Measurements from ENCODE around the gene RHOC. TPM values are rescaled to one million over a fixed set of nuclear protein-coding genes. Genes with fewer than 3 reads are reported as not detected.

Gene RHOC
- total RNA-seq, 1 experiment from 2014 or later: 154 TPM

DNA sequence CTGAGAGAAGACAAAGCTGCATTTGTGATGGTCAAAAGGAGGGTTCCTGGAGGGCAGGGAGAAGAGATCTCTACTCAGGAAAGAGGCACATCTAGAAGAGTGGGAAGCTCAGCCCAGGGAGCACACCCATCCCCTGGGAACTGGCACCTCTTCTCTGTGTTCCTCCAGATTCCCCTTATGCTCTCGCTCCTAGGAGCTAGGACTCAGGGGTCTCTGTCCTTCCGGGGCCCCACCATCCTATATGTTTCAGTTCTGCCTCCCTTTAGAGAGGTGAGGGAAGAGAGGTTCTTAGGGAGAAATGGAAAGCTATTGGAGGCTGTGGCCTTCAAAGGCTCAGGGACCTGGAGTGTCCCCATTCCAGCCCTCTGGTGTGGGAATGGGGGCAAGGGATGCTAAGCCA lies 12.8 kb upstream of the RHOC start:
- Histone ChIP-seq H3K27ac (ENCODE audit: low read depth, low read length) (no peak overlapping the region), H3K4me3 (replicated peaks in 1 of 2; ENCODE audit: low read depth in 1 of 2, low read length in 2 of 2) (no peak overlapping the region), H3K9ac (ENCODE audit: low read length) (no peak overlapping the region), H3K9me2 (ENCODE audit: insufficient read depth) (no peaks in the 10 kb centered on the region), H3K4me1 (ENCODE audit: control insufficient read depth in 1 of 2, insufficient read depth in 2 of 2, low read length in 2 of 2) (peaks cover 4 to 24% of the 10 kb centered on the region in 2 experiments; a peak in 3 of 4 replicates), H3K4me2 (ENCODE audit: low read length) (no peak overlapping the region), H2AFZ (ENCODE audit: low read depth, low read length, poor library complexity, severe bottlenecking) (no peak overlapping the region), H3K36me3 (ENCODE audit: control insufficient read depth in 1 of 2, insufficient read depth in 2 of 2, low read length in 2 of 2) (no peaks in the 10 kb centered on the region), H3K9me3 (ENCODE audit: control insufficient read depth in 1 of 2, insufficient read depth in 1 of 2, low read depth in 1 of 2, low read length in 2 of 2) (no peaks in the 10 kb centered on the region), H4K20me1 (ENCODE audit: insufficient read depth) (no peaks in the 10 kb centered on the region), H3K27me3 (ENCODE audit: insufficient read depth, low read length) (no peaks in the 10 kb centered on the region), H3K79me2 (ENCODE audit: insufficient read depth, low read length) (no peaks in the 10 kb centered on the region)
- DNase-seq (ENCODE audit: low read depth, low spot score): no peak
- intact Hi-C loops (cut with micrococcal nuclease): loop anchor here (5.0 kb wide), 2 partner anchors 163 to 238 kb away; partner anchors contain the start of gene SLC16A1
- TF ChIP-seq JUND (IDR thresholded peaks at IDR 0.05): no peak
- TF ChIP-seq FOSL1 (IDR thresholded peaks at IDR 0.05; ENCODE audit: low read depth): no peak
- no peak for TF ChIP-seq RAD21 (IDR thresholded peaks at IDR 0.05; ENCODE audit: low read depth)
- no peak for TF ChIP-seq MAX (IDR thresholded peaks at IDR 0.05)
- no peak for TF ChIP-seq ZFX (IDR thresholded peaks at IDR 0.05)
- TF ChIP-seq, protein P1, sequence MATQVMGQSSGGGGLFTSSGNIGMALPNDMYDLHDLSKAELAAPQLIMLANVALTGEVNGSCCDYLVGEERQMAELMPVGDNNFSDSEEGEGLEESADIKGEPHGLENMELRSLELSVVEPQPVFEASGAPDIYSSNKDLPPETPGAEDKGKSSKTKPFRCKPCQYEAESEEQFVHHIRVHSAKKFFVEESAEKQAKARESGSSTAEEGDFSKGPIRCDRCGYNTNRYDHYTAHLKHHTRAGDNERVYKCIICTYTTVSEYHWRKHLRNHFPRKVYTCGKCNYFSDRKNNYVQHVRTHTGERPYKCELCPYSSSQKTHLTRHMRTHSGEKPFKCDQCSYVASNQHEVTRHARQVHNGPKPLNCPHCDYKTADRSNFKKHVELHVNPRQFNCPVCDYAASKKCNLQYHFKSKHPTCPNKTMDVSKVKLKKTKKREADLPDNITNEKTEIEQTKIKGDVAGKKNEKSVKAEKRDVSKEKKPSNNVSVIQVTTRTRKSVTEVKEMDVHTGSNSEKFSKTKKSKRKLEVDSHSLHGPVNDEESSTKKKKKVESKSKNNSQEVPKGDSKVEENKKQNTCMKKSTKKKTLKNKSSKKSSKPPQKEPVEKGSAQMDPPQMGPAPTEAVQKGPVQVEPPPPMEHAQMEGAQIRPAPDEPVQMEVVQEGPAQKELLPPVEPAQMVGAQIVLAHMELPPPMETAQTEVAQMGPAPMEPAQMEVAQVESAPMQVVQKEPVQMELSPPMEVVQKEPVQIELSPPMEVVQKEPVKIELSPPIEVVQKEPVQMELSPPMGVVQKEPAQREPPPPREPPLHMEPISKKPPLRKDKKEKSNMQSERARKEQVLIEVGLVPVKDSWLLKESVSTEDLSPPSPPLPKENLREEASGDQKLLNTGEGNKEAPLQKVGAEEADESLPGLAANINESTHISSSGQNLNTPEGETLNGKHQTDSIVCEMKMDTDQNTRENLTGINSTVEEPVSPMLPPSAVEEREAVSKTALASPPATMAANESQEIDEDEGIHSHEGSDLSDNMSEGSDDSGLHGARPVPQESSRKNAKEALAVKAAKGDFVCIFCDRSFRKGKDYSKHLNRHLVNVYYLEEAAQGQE (IDR thresholded peaks at IDR 0.05; ENCODE audit: low read depth): no peak
- TF ChIP-seq CEBPB (IDR thresholded peaks at IDR 0.05; ENCODE audit: low read depth): no peak
- no peak for TF ChIP-seq EZH2 (IDR thresholded peaks at IDR 0.05)
- TF ChIP-seq ELF1 (IDR thresholded peaks at IDR 0.05; ENCODE audit: borderline replicate concordance, low read depth): no peak
- no peak for TF ChIP-seq SP1 (IDR thresholded peaks at IDR 0.05; ENCODE audit: low read depth)
- TF ChIP-seq EZH2phosphoT487 (IDR thresholded peaks at IDR 0.05; ENCODE audit: borderline replicate concordance): no peak
- TF ChIP-seq EGR1 (IDR thresholded peaks at IDR 0.05; ENCODE audit: low read depth): no peak
- no peak for TF ChIP-seq POLR2A (IDR thresholded peaks at IDR 0.05; ENCODE audit: borderline replicate concordance, extremely low read depth, insufficient read depth, insufficient read length)
- no peak for TF ChIP-seq ZBTB33 (IDR thresholded peaks at IDR 0.05; ENCODE audit: extremely low read depth, insufficient replicate concordance, low read length)
- TF ChIP-seq ZNF274 (IDR thresholded peaks at IDR 0.05; ENCODE audit: low read depth, low read length): no peak
- TF ChIP-seq SIN3A (IDR thresholded peaks at IDR 0.05; ENCODE audit: low read depth): no peak
- TF ChIP-seq SRF (IDR thresholded peaks at IDR 0.05; ENCODE audit: low read depth): no peak
- no peak for TF ChIP-seq CBX3 (IDR thresholded peaks at IDR 0.05; ENCODE audit: low read depth)
- no peak for TF ChIP-seq TCF7L2 (IDR thresholded peaks at IDR 0.05; ENCODE audit: borderline replicate concordance, extremely low read depth, insufficient read depth, insufficient read length)
- BruUV-seq (replicated peaks): no TSS peak
- no peak for ATAC-seq
- RAD21 ChIA-PET (ENCODE audit: low non-redundant PET in 1 of 2, low total read pairs in 2 of 2, uncharacterized antibody in 2 of 2, unreplicated experiment in 2 of 2): interaction anchor here in 1 of 2 experiments (1.9 kb wide), 1 partner anchor 84 kb away, joined by 6 read pairs; no protein-coding TSS in a partner anchor
- POLR2A ChIA-PET: no interaction called here
- CTCF ChIA-PET: interaction anchor here (1.2 to 4.8 kb wide), 4 partner anchors 11 to 353 kb away, joined by 4 to 44 read pairs (median 8); partner anchors contain the start of gene LRIG2

All from HCT116 (cell line).